Cardiac fibroblast (primary cell): ENCODE results near the gene ARHGAP10.
A peak's percentile ranks its signal among the peaks of the same experiment; 100 is the strongest.

ENCODE experiments used
- DNase-seq, 2 donors: peaks; one replicate each; pipeline versions ENCODE4 v3.0.0 to v3.0.0-alpha.2; 2010; ENCODE audit warnings: low read depth in 2 of 2
- H3K4me3 ChIP-seq, 2 donors: replicated peaks in 1 of 2; 1 replicate in 1 of 2; 2 replicates in 1 of 2; pipeline ENCODE4 v1.5.1; 2011; ENCODE audit warnings: low read depth in 2 of 2, low read length in 2 of 2, mild to moderate bottlenecking in 2 of 2, moderate library complexity in 1 of 2
- CTCF ChIP-seq: IDR thresholded peaks from one replicate; pipeline ENCODE4 v1.5.1; 2011; ENCODE audit warnings: low read depth, mild to moderate bottlenecking, low read length, inconsistent platforms

ARHGAP10 gene

GRCh38 chr4:147826288-147826646 is 94.4 kb downstream of the ARHGAP10 start:
- no peak for TF ChIP-seq CTCF
- no peak overlapping the region for H3K4me3 ChIP-seq
- DNase-seq, result no peak

- no peak overlapping the region for H3K4me3 ChIP-seq
- TF ChIP-seq CTCF, result no peak
- peak; percentile 45 to 51 for DNase-seq
These were observed 96.5 kb downstream of the ARHGAP10 start for GRCh38 chr4:147828331-147828905.

- no peak for TF ChIP-seq CTCF
- no peak overlapping the region for H3K4me3 ChIP-seq
- DNase-seq, result peak; percentile 79 to 86
These were observed 97.7 kb downstream of the ARHGAP10 start for GRCh38 chr4:147829401-147830101.

- DNase-seq, result no peak
- no peak overlapping the region for H3K4me3 ChIP-seq
- TF ChIP-seq CTCF, result no peak
These were observed 98.2 kb downstream of the ARHGAP10 start for GRCh38 chr4:147830102-147830463.

- TF ChIP-seq CTCF, result no peak
- peak; percentile 62 to 82 for DNase-seq
These were observed 99.1 kb downstream of the ARHGAP10 start for GRCh38 chr4:147830987-147831386.

GRCh38 chr4:147831551-147832171 is 99.8 kb downstream of the ARHGAP10 start:
- TF ChIP-seq CTCF, result no peak
- peak; percentile 76 to 94 for DNase-seq
- H3K4me3 ChIP-seq, result no peak overlapping the region

More at GRCh38 chr4:147830987-147831386, 99.1 kb downstream of the ARHGAP10 start:
- H3K4me3 ChIP-seq, result no peak overlapping the region
